ENCODE measurements around the gene FBXO7. TPM values are rescaled to one million over a fixed set of nuclear protein-coding genes. Genes with fewer than 3 reads are reported as not detected.

FBXO7 gene
- total RNA-seq, 2 donors from 2014 or later = 82.8 to 128 TPM

- intact Hi-C loops (cut with DNase I) = no loop called here
- 67% methylated on average over 2 of the region's 2 CpGs for WGBS
- TF ChIP-seq POLR2AphosphoS5 (IDR thresholded peaks at IDR 0.05) = no peak
- TF ChIP-seq POLR2A (IDR thresholded peaks at IDR 0.05) = no peak
- TF ChIP-seq CTCF (IDR thresholded peaks at IDR 0.05) = no peak
- H3K27ac ChIP-seq = no peak overlapping the region
- no peaks in the 10 kb centered on the region for H3K9me3 ChIP-seq
- DNase-seq (ENCODE audit: low spot score) = no peak
- no peak overlapping the region for H3K4me3 ChIP-seq
- H3K36me3 ChIP-seq = peaks cover 0 to 7% of the 10 kb centered on the region in 2 donors
- no peaks in the 10 kb centered on the region for H3K27me3 ChIP-seq (replicated peaks; ENCODE audit: insufficient read depth)
- H3K4me1 ChIP-seq (replicated peaks) = no peaks in the 10 kb centered on the region
Measured at GRCh38 chr22:32493551-32493950, 18.9 kb downstream of the FBXO7 start.

- WGBS = 79% methylated on average over 4 of the region's 4 CpGs
Measured at GRCh38 chr22:32494971-32495370, 20.4 kb downstream of the FBXO7 start.

GRCh38 chr22:32499666-32500065 lies 25.1 kb downstream of the FBXO7 start:
- DNase-seq (ENCODE audit: low spot score) = no peak
- TF ChIP-seq CTCF (IDR thresholded peaks at IDR 0.05) (no peak), POLR2AphosphoS5 (IDR thresholded peaks at IDR 0.05) (no peak), POLR2A (IDR thresholded peaks at IDR 0.05) (no peak)
- no peaks in the 10 kb centered on the region for H3K4me1 ChIP-seq (replicated peaks)
- H3K9me3 ChIP-seq = no peaks in the 10 kb centered on the region
- no peak overlapping the region for H3K4me3 ChIP-seq
- intact Hi-C loops (cut with DNase I) = no loop called here
- peaks cover 0 to 3% of the 10 kb centered on the region in 2 donors for H3K36me3 ChIP-seq
- no peaks in the 10 kb centered on the region for H3K27me3 ChIP-seq (replicated peaks; ENCODE audit: insufficient read depth)
- H3K27ac ChIP-seq = no peak overlapping the region
- WGBS = 74% methylated on average over 3 of the region's 3 CpGs

More at GRCh38 chr22:32494971-32495370, 20.4 kb downstream of the FBXO7 start:
- H3K27ac ChIP-seq = no peak overlapping the region
- H3K27me3 ChIP-seq (replicated peaks; ENCODE audit: insufficient read depth) = no peaks in the 10 kb centered on the region
- TF ChIP-seq POLR2A (IDR thresholded peaks at IDR 0.05) = no peak
- no peak for TF ChIP-seq POLR2AphosphoS5 (IDR thresholded peaks at IDR 0.05)
- TF ChIP-seq CTCF (IDR thresholded peaks at IDR 0.05) = no peak
- H3K9me3 ChIP-seq = no peaks in the 10 kb centered on the region
- peaks cover 0 to 7% of the 10 kb centered on the region in 2 donors for H3K36me3 ChIP-seq
- H3K4me1 ChIP-seq (replicated peaks) = no peaks in the 10 kb centered on the region
- intact Hi-C loops (cut with DNase I) = no loop called here
- DNase-seq (ENCODE audit: low spot score) = no peak
- no peak overlapping the region for H3K4me3 ChIP-seq

GRCh38 chr22:32501836-32502752 lies 27.5 kb downstream of the FBXO7 start:
- 58% methylated on average over 9 of the region's 9 CpGs for WGBS
- H3K27me3 ChIP-seq (replicated peaks; ENCODE audit: insufficient read depth) = no peaks in the 10 kb centered on the region
- H3K27ac ChIP-seq = no peak overlapping the region
- intact Hi-C loops (cut with DNase I) = no loop called here
- H3K4me3 ChIP-seq = no peak overlapping the region
- no peaks in the 10 kb centered on the region for H3K4me1 ChIP-seq (replicated peaks)
- peaks cover 0 to 3% of the 10 kb centered on the region in 2 donors for H3K36me3 ChIP-seq
- TF ChIP-seq CTCF (IDR thresholded peaks at IDR 0.05) (no peak), POLR2AphosphoS5 (IDR thresholded peaks at IDR 0.05) (no peak)
- no peaks in the 10 kb centered on the region for H3K9me3 ChIP-seq
- DNase-seq (ENCODE audit: low spot score) = no peak

- 92% methylated on average over 7 of the region's 7 CpGs for WGBS
- intact Hi-C loops (cut with DNase I) = no loop called here
- DNase-seq (ENCODE audit: low spot score) = no peak
- H3K27me3 ChIP-seq (replicated peaks; ENCODE audit: insufficient read depth) = no peaks in the 10 kb centered on the region
- no peak overlapping the region for H3K27ac ChIP-seq
- H3K36me3 ChIP-seq = no peaks in the 10 kb centered on the region
- no peak for TF ChIP-seq POLR2AphosphoS5 (IDR thresholded peaks at IDR 0.05)
- TF ChIP-seq POLR2A (IDR thresholded peaks at IDR 0.05) = no peak
- no peak for TF ChIP-seq CTCF (IDR thresholded peaks at IDR 0.05)
- no peaks in the 10 kb centered on the region for H3K9me3 ChIP-seq
- no peaks in the 10 kb centered on the region for H3K4me1 ChIP-seq (replicated peaks)
- no peak overlapping the region for H3K4me3 ChIP-seq
Measured at GRCh38 chr22:32509045-32509444, 34.4 kb downstream of the FBXO7 start.

Data from prostate gland (tissue), 2 donors.